HepG2 (cell line): ENCODE measurements around the gene GMEB2. TPM values are rescaled to one million over a fixed set of nuclear protein-coding genes. Genes with fewer than 3 reads are reported as not detected.

Source experiments
- ARNT ChIP-seq: fragments of 450-650 bp; IDR thresholded peaks from 2 replicates; pipeline ENCODE4 v1.6.1; 2017
- ERF ChIP-seq: IDR thresholded peaks from 2 replicates; pipeline ENCODE4 v1.6.1; 2018; ENCODE audit warnings: missing biosample characterization, missing genetic modification reagents
- HNRNPUL1 ChIP-seq: fragments of 200-400 bp; formaldehyde crosslinking; IDR thresholded peaks from 2 replicates; pipeline ENCODE4 v1.6.1; 2017; ENCODE audit warnings: low read depth, mild to moderate bottlenecking, low read length, moderate library complexity
- MYNN ChIP-seq: sonication (generic); formaldehyde crosslinking; IDR thresholded peaks from 2 replicates; pipeline ENCODE4 v1.4.0; 2020; ENCODE audit warnings: mild to moderate bottlenecking, low read depth, missing genetic modification reagents
- NCOA2 ChIP-seq: sonication (generic); formaldehyde crosslinking; IDR thresholded peaks from 2 replicates; pipeline ENCODE4 v1.8.0; 2022; ENCODE audit warnings: inconsistent platforms
- NFE2L1 ChIP-seq: sonication (generic); formaldehyde crosslinking; IDR thresholded peaks from 2 replicates; pipeline ENCODE4 v1.4.0; 2020; ENCODE audit warnings: missing genetic modification reagents, mild to moderate bottlenecking, borderline replicate concordance
- NFE2L2 ChIP-seq: fragments of 150-350 bp; IDR thresholded peaks from 2 replicates; pipeline ENCODE4 v1.6.1; 2014; ENCODE audit warnings: low read length
- TCF12 ChIP-seq, 2 experiments: fragments of 450-650 bp in 1 of 2; sonication (generic) in 1 of 2; formaldehyde crosslinking in 1 of 2; IDR thresholded peaks; 2 replicates each; pipeline versions ENCODE4 v1.6.1 to v1.8.0; 2017 to 2022; ENCODE audit warnings: antibody characterized with exemption in 1 of 2, mild to moderate bottlenecking in 1 of 2, missing genetic modification reagents in 1 of 2, moderate library complexity in 1 of 2
- ZFP36L1 ChIP-seq: sonication (generic); formaldehyde crosslinking; IDR thresholded peaks from 2 replicates; pipeline ENCODE4 v1.8.0; 2022; ENCODE audit warnings: mild to moderate bottlenecking, missing genetic modification reagents, moderate library complexity
- ZMYM3 ChIP-seq: sonication (generic); formaldehyde crosslinking; IDR thresholded peaks from 2 replicates; pipeline ENCODE4 v1.5.1; 2020; ENCODE audit warnings: mild to moderate bottlenecking, missing genetic modification reagents
- ZNF224 ChIP-seq: sonication (generic); formaldehyde crosslinking; IDR thresholded peaks from 2 replicates; pipeline ENCODE4 v1.5.0; 2020; ENCODE audit warnings: mild to moderate bottlenecking, missing genetic modification reagents
- ZNF274 ChIP-seq: sonication (generic); formaldehyde crosslinking; IDR thresholded peaks from 2 replicates; pipeline ENCODE4 v1.5.1; 2020; ENCODE audit warnings: mild to moderate bottlenecking, missing genetic modification reagents
- ZNF335 ChIP-seq: sonication (generic); formaldehyde crosslinking; IDR thresholded peaks from 2 replicates; pipeline ENCODE4 v1.4.0; 2020; ENCODE audit warnings: missing genetic modification reagents
- ZNF337 ChIP-seq: sonication (generic); formaldehyde crosslinking; IDR thresholded peaks from 2 replicates; pipeline ENCODE4 v1.5.1; 2020; ENCODE audit warnings: missing genetic modification reagents, low read depth, mild to moderate bottlenecking, borderline replicate concordance
- ZNF547 ChIP-seq: sonication (generic); formaldehyde crosslinking; IDR thresholded peaks from 2 replicates; pipeline ENCODE4 v1.5.1; 2020; ENCODE audit warnings: mild to moderate bottlenecking, missing genetic modification reagents
- ZNF614 ChIP-seq: IDR thresholded peaks from 2 replicates; pipeline ENCODE4 v1.6.1; 2018; ENCODE audit warnings: missing biosample characterization, missing genetic modification reagents, inconsistent platforms, borderline replicate concordance
- ZNF674 ChIP-seq: sonication (generic); formaldehyde crosslinking; IDR thresholded peaks from 2 replicates; pipeline ENCODE4 v1.5.0; 2020; ENCODE audit warnings: low read depth, mild to moderate bottlenecking, missing genetic modification reagents
- ZNF678 ChIP-seq: sonication (generic); formaldehyde crosslinking; IDR thresholded peaks from 2 replicates; pipeline ENCODE4 v1.4.0; 2020; ENCODE audit warnings: mild to moderate bottlenecking, missing genetic modification reagents
- ZNF75D ChIP-seq: sonication (generic); formaldehyde crosslinking; IDR thresholded peaks from 2 replicates; pipeline ENCODE4 v1.8.1; 2023; ENCODE audit warnings: missing genetic modification reagents, mild to moderate bottlenecking, borderline replicate concordance
- ZNF766 ChIP-seq: sonication (generic); formaldehyde crosslinking; IDR thresholded peaks from 2 replicates; pipeline ENCODE4 v1.5.0; 2020; ENCODE audit warnings: missing genetic modification reagents, borderline replicate concordance
- ZNF768 ChIP-seq: sonication (generic); formaldehyde crosslinking; IDR thresholded peaks from 2 replicates; pipeline ENCODE4 v1.4.0; 2020; ENCODE audit warnings: missing genetic modification reagents
- polyA plus RNA-seq, 8 experiments: library from polyadenylated mRNA; depleted of rRNA in 3 of 8; stranded (reverse) in 7 of 8; unstranded in 1 of 8; fragments of >200 nt; fragmentation: Illumina TruSeq in 4 of 8; extraction: Trizol in 4 of 8; gene quantifications; 2 replicates each; pipeline versions ENCODE4 v1.2.1 to v1.2.3, GENCODE V29; 2011 to 2016; ENCODE audit warnings: low read depth in 4 of 8, missing spikeins in 1 of 8, mixed read lengths in 1 of 8; ENCODE audit not compliant: insufficient read depth in 1 of 8
- total RNA-seq, 5 experiments: library from RNA; depleted of rRNA; stranded (reverse); fragments of >200 nt; fragmentation: Illumina TruSeq; extraction: Trizol; gene quantifications; 2 replicates each; pipeline ENCODE4 v1.2.3, GENCODE V29; 2016; ENCODE audit warnings: low read depth in 1 of 5
- TF ChIP-seq, protein P1 (sequence below): sonication (generic); formaldehyde crosslinking; IDR thresholded peaks from 2 replicates; pipeline ENCODE4 v1.5.0; 2020; ENCODE audit warnings: mild to moderate bottlenecking, missing genetic modification reagents
- TF ChIP-seq, protein P2 (sequence below): sonication (generic); formaldehyde crosslinking; conservative IDR thresholded peaks from 2 replicates; pipeline ENCODE4 v1.4.0; 2020; ENCODE audit warnings: mild to moderate bottlenecking, missing genetic modification reagents, moderate library complexity

The GMEB2 gene
- total and polyA plus RNA-seq, 2 of the 13 experiments (the other 11 are each of a cell fraction or from before 2014, with no cell fraction given): 10.6 to 12.4 TPM

DNA sequence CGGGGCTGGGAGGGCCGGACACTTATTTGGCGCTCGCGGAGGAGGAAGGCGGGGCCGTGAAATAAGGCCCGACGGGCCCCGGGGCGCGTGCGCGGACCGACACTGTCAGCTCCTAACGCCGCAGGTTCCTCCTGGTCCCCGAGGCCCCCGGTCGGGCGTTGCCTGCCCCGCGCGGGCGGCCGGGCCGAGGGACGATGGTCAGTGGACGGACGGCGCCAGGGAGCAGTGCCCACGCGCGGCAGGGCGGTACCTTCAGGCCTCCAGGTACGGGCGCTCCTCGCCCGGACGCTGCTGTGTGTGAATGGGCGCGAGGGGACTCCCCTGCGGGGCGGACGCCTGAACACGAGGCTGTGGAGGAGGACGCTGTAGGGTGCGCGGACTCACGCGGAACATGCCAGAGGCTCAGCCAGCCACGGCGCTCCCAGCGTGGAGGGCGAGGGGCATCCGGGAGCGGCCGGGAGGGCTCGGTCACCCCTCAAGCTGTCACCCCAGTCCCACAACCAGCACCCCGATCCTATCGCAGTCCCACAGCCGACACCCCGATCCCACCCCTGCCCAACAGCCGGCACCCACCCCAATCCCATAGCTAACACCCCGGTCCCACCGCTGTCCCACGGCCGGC is 339 bp upstream of the GMEB2 start (continued):
- TF ChIP-seq NFE2L2: no peak
- no peak; the same call in 1 of the 2 replicates for TF ChIP-seq ZNF224 (CRISPR knock-in tag)
- peak; percentile 92; the same call in 1 of the 2 replicates for TF ChIP-seq ZNF614 (CRISPR knock-in tag)
- peak; percentile 95 for TF ChIP-seq ERF (CRISPR knock-in tag)
- TF ChIP-seq ZMYM3 (CRISPR knock-in tag): no peak
- no peak for TF ChIP-seq ZNF335 (CRISPR knock-in tag)
- peak; percentile 89 for TF ChIP-seq ZNF766 (CRISPR knock-in tag)
- TF ChIP-seq ZNF75D: no peak
- TF ChIP-seq HNRNPUL1: no peak
- TF ChIP-seq, protein P1, sequence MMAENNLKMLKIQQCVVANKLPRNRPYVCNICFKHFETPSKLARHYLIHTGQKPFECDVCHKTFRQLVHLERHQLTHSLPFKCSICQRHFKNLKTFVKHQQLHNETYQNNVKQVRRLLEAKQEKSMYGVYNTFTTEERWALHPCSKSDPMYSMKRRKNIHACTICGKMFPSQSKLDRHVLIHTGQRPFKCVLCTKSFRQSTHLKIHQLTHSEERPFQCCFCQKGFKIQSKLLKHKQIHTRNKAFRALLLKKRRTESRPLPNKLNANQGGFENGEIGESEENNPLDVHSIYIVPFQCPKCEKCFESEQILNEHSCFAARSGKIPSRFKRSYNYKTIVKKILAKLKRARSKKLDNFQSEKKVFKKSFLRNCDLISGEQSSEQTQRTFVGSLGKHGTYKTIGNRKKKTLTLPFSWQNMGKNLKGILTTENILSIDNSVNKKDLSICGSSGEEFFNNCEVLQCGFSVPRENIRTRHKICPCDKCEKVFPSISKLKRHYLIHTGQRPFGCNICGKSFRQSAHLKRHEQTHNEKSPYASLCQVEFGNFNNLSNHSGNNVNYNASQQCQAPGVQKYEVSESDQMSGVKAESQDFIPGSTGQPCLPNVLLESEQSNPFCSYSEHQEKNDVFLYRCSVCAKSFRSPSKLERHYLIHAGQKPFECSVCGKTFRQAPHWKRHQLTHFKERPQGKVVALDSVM (CRISPR knock-in tag): no peak
- no peak for TF ChIP-seq ZNF674 (CRISPR knock-in tag)
- peak; percentile 52; the same call in 1 of the 2 replicates for TF ChIP-seq ZNF337 (CRISPR knock-in tag)
- TF ChIP-seq ZNF768 (CRISPR knock-in tag): peak; percentile 88
- TF ChIP-seq, protein P2, sequence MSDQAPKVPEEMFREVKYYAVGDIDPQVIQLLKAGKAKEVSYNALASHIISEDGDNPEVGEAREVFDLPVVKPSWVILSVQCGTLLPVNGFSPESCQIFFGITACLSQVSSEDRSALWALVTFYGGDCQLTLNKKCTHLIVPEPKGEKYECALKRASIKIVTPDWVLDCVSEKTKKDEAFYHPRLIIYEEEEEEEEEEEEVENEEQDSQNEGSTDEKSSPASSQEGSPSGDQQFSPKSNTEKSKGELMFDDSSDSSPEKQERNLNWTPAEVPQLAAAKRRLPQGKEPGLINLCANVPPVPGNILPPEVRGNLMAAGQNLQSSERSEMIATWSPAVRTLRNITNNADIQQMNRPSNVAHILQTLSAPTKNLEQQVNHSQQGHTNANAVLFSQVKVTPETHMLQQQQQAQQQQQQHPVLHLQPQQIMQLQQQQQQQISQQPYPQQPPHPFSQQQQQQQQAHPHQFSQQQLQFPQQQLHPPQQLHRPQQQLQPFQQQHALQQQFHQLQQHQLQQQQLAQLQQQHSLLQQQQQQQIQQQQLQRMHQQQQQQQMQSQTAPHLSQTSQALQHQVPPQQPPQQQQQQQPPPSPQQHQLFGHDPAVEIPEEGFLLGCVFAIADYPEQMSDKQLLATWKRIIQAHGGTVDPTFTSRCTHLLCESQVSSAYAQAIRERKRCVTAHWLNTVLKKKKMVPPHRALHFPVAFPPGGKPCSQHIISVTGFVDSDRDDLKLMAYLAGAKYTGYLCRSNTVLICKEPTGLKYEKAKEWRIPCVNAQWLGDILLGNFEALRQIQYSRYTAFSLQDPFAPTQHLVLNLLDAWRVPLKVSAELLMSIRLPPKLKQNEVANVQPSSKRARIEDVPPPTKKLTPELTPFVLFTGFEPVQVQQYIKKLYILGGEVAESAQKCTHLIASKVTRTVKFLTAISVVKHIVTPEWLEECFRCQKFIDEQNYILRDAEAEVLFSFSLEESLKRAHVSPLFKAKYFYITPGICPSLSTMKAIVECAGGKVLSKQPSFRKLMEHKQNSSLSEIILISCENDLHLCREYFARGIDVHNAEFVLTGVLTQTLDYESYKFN: peak; percentile 42; the same call in 1 of the 2 replicates
- TF ChIP-seq NCOA2 (CRISPR knock-in tag): peak; percentile 44; the same call in 1 of the 2 replicates
- TF ChIP-seq ARNT: no peak
- peak; percentile 99 for TF ChIP-seq ZNF274 (CRISPR knock-in tag)
- peak; percentile 31; the same call in 1 of the 2 replicates for TF ChIP-seq ZFP36L1 (CRISPR knock-in tag)
- TF ChIP-seq TCF12 (IDR thresholded peaks at IDR 0.05): no peak
- TF ChIP-seq TCF12 (CRISPR knock-in tag; IDR thresholded peaks at IDR 0.05): peak; percentile 80; the same call in 1 of the 2 replicates
- TF ChIP-seq NFE2L1 (CRISPR knock-in tag): peak; percentile 90
- peak; percentile 96 for TF ChIP-seq ZNF547 (CRISPR knock-in tag)
- TF ChIP-seq ZNF678 (CRISPR knock-in tag): peak; percentile 81; the same call in 1 of the 2 replicates
- TF ChIP-seq MYNN: peak; percentile 96
